ENCODE measurements around the gene UBAC2. TPM values are rescaled to one million over a fixed set of nuclear protein-coding genes. Genes with fewer than 3 reads are reported as not detected.

Gene UBAC2
- total and polyA plus RNA-seq, 2 of the 4 experiments (the other 2 are of a cell fraction), result 20.8 to 36.3 TPM

DNA sequence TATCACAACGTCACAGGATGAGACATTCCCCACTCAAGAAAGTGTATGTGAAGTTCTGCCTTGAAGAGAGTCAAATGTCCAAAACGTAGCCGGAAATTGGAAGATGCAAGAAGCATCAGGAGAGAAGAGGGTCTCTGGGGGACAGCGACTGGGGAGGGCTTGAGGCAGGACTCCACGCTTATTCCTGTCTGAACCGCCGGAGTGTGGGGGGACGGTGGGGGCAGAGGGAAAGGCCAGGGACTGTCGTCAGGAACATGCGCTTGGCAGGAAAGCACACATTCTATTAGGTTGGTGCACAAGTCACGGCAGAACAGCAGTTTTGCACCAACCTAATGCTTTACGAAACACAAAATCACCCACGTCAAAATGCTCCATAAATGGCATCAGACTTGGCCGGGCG lies 205.3 kb downstream of the UBAC2 start:
- no peak overlapping the region for H3K18ac ChIP-seq (ENCODE audit: low read depth, low read length)
- H2AK9ac ChIP-seq (replicated peaks; ENCODE audit: low read depth, low read length, poor library complexity), result no peak overlapping the region
- no peak overlapping the region for H2BK120ac ChIP-seq (ENCODE audit: low read depth, low read length)
- H2BK15ac ChIP-seq (ENCODE audit: low read depth, low read length), result no peak overlapping the region
- ATAC-seq (ENCODE audit: low read depth) (no peak), DNase-seq (no peak)
- no peaks in the 10 kb centered on the region; the same call in 1 of the 2 replicates for H3K9me3 ChIP-seq (ENCODE audit: control insufficient read depth, insufficient read depth, low read length)
- no peaks in the 10 kb centered on the region for H4K20me1 ChIP-seq (ENCODE audit: insufficient read depth, low read length)
- peaks cover 30% of the 10 kb centered on the region for H3K27me3 ChIP-seq (ENCODE audit: control insufficient read depth, insufficient read depth, low read length)
- H3K23ac ChIP-seq (ENCODE audit: low read depth, low read length), result no peak overlapping the region
- in situ Hi-C loops (cut with MboI; ENCODE audit: low sequenced_read_pairs) (no loop called here), intact Hi-C loops (cut with micrococcal nuclease) (no loop called here), dilution Hi-C loops (cut with HindIII; ENCODE audit: low sequenced_read_pairs, unreplicated experiment) (no loop called here)
- no peak overlapping the region for H4K8ac ChIP-seq (ENCODE audit: low read depth in 2 of 2, low read length in 2 of 2)
- H2BK20ac ChIP-seq (ENCODE audit: low read depth, low read length), result no peak overlapping the region
- H3K27ac ChIP-seq (ENCODE audit: insufficient read depth, low read length), result no peak overlapping the region
- no peak overlapping the region for H3K4ac ChIP-seq (ENCODE audit: low read depth, low read length)
- no peak overlapping the region for H3K56ac ChIP-seq (ENCODE audit: extremely low read depth, insufficient read depth, low read length)
- H3K14ac ChIP-seq (replicated peaks; ENCODE audit: low read depth, low read length), result no peak overlapping the region
- H2BK5ac ChIP-seq (ENCODE audit: low read depth, low read length, poor library complexity, severe bottlenecking), result no peak overlapping the region
- no peaks in the 10 kb centered on the region for H3K36me3 ChIP-seq (ENCODE audit: control insufficient read depth, insufficient read depth, low read length)
- ChIA-PET POLR2A (ENCODE audit: unreplicated experiment) (no interaction called here), CTCF (no interaction called here)
- no peaks in the 10 kb centered on the region for H3K4me1 ChIP-seq (ENCODE audit: control insufficient read depth, insufficient read depth, low read length)
- no peaks in the 10 kb centered on the region for H3K9me1 ChIP-seq (ENCODE audit: insufficient read depth, low read length)
- no peaks in the 10 kb centered on the region for H3K79me1 ChIP-seq (ENCODE audit: low read depth in 1 of 2, low read length in 2 of 2)
- H4K5ac ChIP-seq (ENCODE audit: low read depth, low read length), result no peak overlapping the region
- no peak overlapping the region for H2AFZ ChIP-seq (replicated peaks; ENCODE audit: low read length, poor library complexity)
- no TSS peak for BruUV-seq (replicated peaks)
- H4K91ac ChIP-seq (ENCODE audit: insufficient read depth, low read depth, low read length), result no peak overlapping the region
- H2AK5ac ChIP-seq (ENCODE audit: low read depth, low read length), result no peak overlapping the region
- H3K4me2 ChIP-seq (ENCODE audit: low read depth, low read length), result no peak overlapping the region
- no peak overlapping the region for H3K4me3 ChIP-seq (ENCODE audit: insufficient read depth, low read depth, low read length)
- H3K9ac ChIP-seq (ENCODE audit: low read depth, low read length), result no peak overlapping the region
- 75% methylated on average over 6 of the region's 15 CpGs; no CpG with 5 or more reads in 1 of the 2 experiments for WGBS, 2 experiments (ENCODE audit: extremely low coverage in 2 of 2, insufficient read length in 1 of 2)
- TF ChIP-seq MXI1 (IDR thresholded peaks at IDR 0.05; ENCODE audit: borderline replicate concordance, low read depth, low read length) (no peak), MAZ (IDR thresholded peaks at IDR 0.05; ENCODE audit: borderline replicate concordance, low read depth, low read length) (no peak), FOS (IDR thresholded peaks at IDR 0.05; ENCODE audit: low read depth, low read length) (no peak), RFX5 (IDR thresholded peaks at IDR 0.05; ENCODE audit: low read depth, low read length) (no peak), CHD1 (IDR thresholded peaks at IDR 0.05; ENCODE audit: low read depth, low read length) (no peak), POLR2A (IDR thresholded peaks at IDR 0.05; ENCODE audit: low read depth, low read length) (no peak), RCOR1 (IDR thresholded peaks at IDR 0.05; ENCODE audit: insufficient replicate concordance, low read length) (no peak), RAD21 (IDR thresholded peaks at IDR 0.05; ENCODE audit: low read length) (no peak), CEBPB (IDR thresholded peaks at IDR 0.05; ENCODE audit: low read depth, low read length) (no peak), MAFK (IDR thresholded peaks at IDR 0.05; ENCODE audit: low read depth, low read length) (no peak), SMC3 (IDR thresholded peaks at IDR 0.05; ENCODE audit: low read depth, low read length) (no peak), NFE2L2 (IDR thresholded peaks at IDR 0.05; ENCODE audit: low read depth, low read length) (no peak), BHLHE40 (IDR thresholded peaks at IDR 0.05; ENCODE audit: low read depth, low read length) (no peak)
- TF ChIP-seq, protein P1, sequence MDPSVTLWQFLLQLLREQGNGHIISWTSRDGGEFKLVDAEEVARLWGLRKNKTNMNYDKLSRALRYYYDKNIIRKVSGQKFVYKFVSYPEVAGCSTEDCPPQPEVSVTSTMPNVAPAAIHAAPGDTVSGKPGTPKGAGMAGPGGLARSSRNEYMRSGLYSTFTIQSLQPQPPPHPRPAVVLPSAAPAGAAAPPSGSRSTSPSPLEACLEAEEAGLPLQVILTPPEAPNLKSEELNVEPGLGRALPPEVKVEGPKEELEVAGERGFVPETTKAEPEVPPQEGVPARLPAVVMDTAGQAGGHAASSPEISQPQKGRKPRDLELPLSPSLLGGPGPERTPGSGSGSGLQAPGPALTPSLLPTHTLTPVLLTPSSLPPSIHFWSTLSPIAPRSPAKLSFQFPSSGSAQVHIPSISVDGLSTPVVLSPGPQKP (IDR thresholded peaks at IDR 0.05; ENCODE audit: borderline replicate concordance, low read depth, low read length), result no peak
- TF ChIP-seq, protein P2, sequence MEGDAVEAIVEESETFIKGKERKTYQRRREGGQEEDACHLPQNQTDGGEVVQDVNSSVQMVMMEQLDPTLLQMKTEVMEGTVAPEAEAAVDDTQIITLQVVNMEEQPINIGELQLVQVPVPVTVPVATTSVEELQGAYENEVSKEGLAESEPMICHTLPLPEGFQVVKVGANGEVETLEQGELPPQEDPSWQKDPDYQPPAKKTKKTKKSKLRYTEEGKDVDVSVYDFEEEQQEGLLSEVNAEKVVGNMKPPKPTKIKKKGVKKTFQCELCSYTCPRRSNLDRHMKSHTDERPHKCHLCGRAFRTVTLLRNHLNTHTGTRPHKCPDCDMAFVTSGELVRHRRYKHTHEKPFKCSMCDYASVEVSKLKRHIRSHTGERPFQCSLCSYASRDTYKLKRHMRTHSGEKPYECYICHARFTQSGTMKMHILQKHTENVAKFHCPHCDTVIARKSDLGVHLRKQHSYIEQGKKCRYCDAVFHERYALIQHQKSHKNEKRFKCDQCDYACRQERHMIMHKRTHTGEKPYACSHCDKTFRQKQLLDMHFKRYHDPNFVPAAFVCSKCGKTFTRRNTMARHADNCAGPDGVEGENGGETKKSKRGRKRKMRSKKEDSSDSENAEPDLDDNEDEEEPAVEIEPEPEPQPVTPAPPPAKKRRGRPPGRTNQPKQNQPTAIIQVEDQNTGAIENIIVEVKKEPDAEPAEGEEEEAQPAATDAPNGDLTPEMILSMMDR (conservative IDR thresholded peaks at IDR 0.05; ENCODE audit: low read depth, low read length), result no peak
- TF ChIP-seq, protein P3, sequence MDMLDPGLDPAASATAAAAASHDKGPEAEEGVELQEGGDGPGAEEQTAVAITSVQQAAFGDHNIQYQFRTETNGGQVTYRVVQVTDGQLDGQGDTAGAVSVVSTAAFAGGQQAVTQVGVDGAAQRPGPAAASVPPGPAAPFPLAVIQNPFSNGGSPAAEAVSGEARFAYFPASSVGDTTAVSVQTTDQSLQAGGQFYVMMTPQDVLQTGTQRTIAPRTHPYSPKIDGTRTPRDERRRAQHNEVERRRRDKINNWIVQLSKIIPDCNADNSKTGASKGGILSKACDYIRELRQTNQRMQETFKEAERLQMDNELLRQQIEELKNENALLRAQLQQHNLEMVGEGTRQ (IDR thresholded peaks at IDR 0.05; ENCODE audit: low read depth, low read length), result no peak

Data from IMR-90 (cell line).